ENCODE data around the gene IGSF9B.

DNA sequence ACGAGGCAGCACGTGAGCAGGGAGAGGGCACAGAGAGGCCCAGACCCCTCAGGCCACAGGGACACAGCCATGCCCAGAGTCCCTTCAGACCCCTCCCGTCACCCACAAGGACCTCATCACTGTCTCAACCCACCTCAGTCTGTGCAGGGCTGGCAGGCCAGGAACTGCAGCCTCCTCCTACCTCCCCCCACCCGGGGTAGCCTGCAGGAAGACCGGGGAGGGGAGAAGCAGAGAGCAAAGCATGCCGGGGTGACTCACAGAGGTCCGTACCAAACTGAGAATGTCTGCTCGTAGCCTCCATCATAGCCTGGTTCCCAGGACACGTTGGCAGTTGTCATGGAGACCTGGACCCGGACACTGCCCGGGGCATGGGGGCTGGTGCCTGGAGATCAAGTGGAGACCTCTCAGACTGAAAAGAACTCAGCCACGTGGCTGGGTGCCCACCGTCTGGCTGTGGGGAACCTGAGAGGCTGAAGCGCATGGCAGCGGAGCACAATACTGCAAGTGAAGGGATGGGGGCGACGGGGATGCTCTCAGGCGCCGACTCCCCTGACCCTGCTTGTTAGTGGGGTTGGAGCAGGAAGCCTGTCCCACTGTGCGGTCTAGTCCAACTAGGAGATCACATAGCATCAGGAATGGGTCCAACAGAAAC is 27.2 kb downstream of the IGSF9B start:
- TF ChIP-seq, protein P1, sequence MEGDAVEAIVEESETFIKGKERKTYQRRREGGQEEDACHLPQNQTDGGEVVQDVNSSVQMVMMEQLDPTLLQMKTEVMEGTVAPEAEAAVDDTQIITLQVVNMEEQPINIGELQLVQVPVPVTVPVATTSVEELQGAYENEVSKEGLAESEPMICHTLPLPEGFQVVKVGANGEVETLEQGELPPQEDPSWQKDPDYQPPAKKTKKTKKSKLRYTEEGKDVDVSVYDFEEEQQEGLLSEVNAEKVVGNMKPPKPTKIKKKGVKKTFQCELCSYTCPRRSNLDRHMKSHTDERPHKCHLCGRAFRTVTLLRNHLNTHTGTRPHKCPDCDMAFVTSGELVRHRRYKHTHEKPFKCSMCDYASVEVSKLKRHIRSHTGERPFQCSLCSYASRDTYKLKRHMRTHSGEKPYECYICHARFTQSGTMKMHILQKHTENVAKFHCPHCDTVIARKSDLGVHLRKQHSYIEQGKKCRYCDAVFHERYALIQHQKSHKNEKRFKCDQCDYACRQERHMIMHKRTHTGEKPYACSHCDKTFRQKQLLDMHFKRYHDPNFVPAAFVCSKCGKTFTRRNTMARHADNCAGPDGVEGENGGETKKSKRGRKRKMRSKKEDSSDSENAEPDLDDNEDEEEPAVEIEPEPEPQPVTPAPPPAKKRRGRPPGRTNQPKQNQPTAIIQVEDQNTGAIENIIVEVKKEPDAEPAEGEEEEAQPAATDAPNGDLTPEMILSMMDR (IDR thresholded peaks at IDR 0.05) = no peak
- TF ChIP-seq POLR2A (IDR thresholded peaks at IDR 0.05) = no peak

Measured in heart left ventricle (tissue), 13 donors.